ENCODE data around the gene SOBP.

Gene SOBP

GRCh38 chr6:107634324-107635056 lies 144.6 kb downstream of the SOBP start:
- H3K27ac ChIP-seq (ENCODE audit: low read length) = no peak overlapping the region
- no CpG with 5 or more reads among the region's 101 CpGs for WGBS (ENCODE audit: insufficient coverage, insufficient read length)
- H3K4me3 ChIP-seq (ENCODE audit: low read length) = peak overlapping the region; percentile 61
- H3K36me3 ChIP-seq (ENCODE audit: control insufficient read depth, insufficient read depth, low read length) = no peaks in the 10 kb centered on the region; the same call in 1 of the 2 replicates
- DNase-seq (ENCODE audit: low read depth, low spot score) = no peak
- H3K4me1 ChIP-seq (ENCODE audit: control insufficient read depth, insufficient read depth, low read length) = 0 out of 2 replicates have a peak, but pooled peaks cover 2% of the 10 kb centered on the region
- H3K27me3 ChIP-seq (ENCODE audit: control insufficient read depth, insufficient read depth, low read length) = peaks cover 6% of the 10 kb centered on the region; the same call in 1 of the 2 replicates
- H3K9me3 ChIP-seq (ENCODE audit: control insufficient read depth, insufficient read depth, low read length) = no peaks in the 10 kb centered on the region

GRCh38 chr6:107635057-107635515 lies 145.2 kb downstream of the SOBP start:
- H3K36me3 ChIP-seq (ENCODE audit: control insufficient read depth, insufficient read depth, low read length) = no peaks in the 10 kb centered on the region; the same call in 1 of the 2 replicates
- peak overlapping the region; percentile 27; the same call in 1 of the 2 replicates for H3K4me3 ChIP-seq (ENCODE audit: low read length)
- no peak for DNase-seq (ENCODE audit: low read depth, low spot score)
- H3K4me1 ChIP-seq (ENCODE audit: control insufficient read depth, insufficient read depth, low read length) = 0 out of 2 replicates have a peak, but pooled peaks cover 2% of the 10 kb centered on the region
- no peak overlapping the region for H3K27ac ChIP-seq (ENCODE audit: low read length)
- H3K27me3 ChIP-seq (ENCODE audit: control insufficient read depth, insufficient read depth, low read length) = peaks cover 6% of the 10 kb centered on the region; the same call in 1 of the 2 replicates
- WGBS (ENCODE audit: insufficient coverage, insufficient read length) = no CpG with 5 or more reads among the region's 40 CpGs
- H3K9me3 ChIP-seq (ENCODE audit: control insufficient read depth, insufficient read depth, low read length) = no peaks in the 10 kb centered on the region

- Histone ChIP-seq H3K36me3 (ENCODE audit: control insufficient read depth, insufficient read depth, low read length) (no peaks in the 10 kb centered on the region; the same call in 1 of the 2 replicates), H3K4me3 (ENCODE audit: low read length) (no peak overlapping the region), H3K27ac (ENCODE audit: low read length) (no peak overlapping the region), H3K4me1 (ENCODE audit: control insufficient read depth, insufficient read depth, low read length) (0 out of 2 replicates have a peak, but pooled peaks cover 2% of the 10 kb centered on the region), H3K27me3 (ENCODE audit: control insufficient read depth, insufficient read depth, low read length) (peaks cover 6% of the 10 kb centered on the region; the same call in 1 of the 2 replicates), H3K9me3 (ENCODE audit: control insufficient read depth, insufficient read depth, low read length) (no peaks in the 10 kb centered on the region)
- no peak for DNase-seq (ENCODE audit: low read depth, low spot score)
- WGBS (ENCODE audit: insufficient coverage, insufficient read length) = no CpG with 5 or more reads among the region's 10 CpGs
These were observed 146.6 kb downstream of the SOBP start for GRCh38 chr6:107636486-107636885.

- peaks cover 6% of the 10 kb centered on the region; the same call in 1 of the 2 replicates for H3K27me3 ChIP-seq (ENCODE audit: control insufficient read depth, insufficient read depth, low read length)
- H3K4me1 ChIP-seq (ENCODE audit: control insufficient read depth, insufficient read depth, low read length) = 0 out of 2 replicates have a peak, but pooled peaks cover 2% of the 10 kb centered on the region
- no peaks in the 10 kb centered on the region; the same call in 1 of the 2 replicates for H3K36me3 ChIP-seq (ENCODE audit: control insufficient read depth, insufficient read depth, low read length)
- H3K4me3 ChIP-seq (ENCODE audit: low read length) = no peak overlapping the region
- DNase-seq (ENCODE audit: low read depth, low spot score) = no peak
- H3K9me3 ChIP-seq (ENCODE audit: control insufficient read depth, insufficient read depth, low read length) = no peaks in the 10 kb centered on the region
- no CpG with 5 or more reads among the region's 11 CpGs for WGBS (ENCODE audit: insufficient coverage, insufficient read length)
- H3K27ac ChIP-seq (ENCODE audit: low read length) = no peak overlapping the region
These were observed 147.7 kb downstream of the SOBP start for GRCh38 chr6:107637316-107638315.

GRCh38 chr6:107638493-107638892 lies 148.6 kb downstream of the SOBP start:
- peaks cover 4% of the 10 kb centered on the region; the same call in 1 of the 2 replicates for H3K27me3 ChIP-seq (ENCODE audit: control insufficient read depth, insufficient read depth, low read length)
- H3K27ac ChIP-seq (ENCODE audit: low read length) = no peak overlapping the region
- no CpG with 5 or more reads among the region's 4 CpGs for WGBS (ENCODE audit: insufficient coverage, insufficient read length)
- no peak overlapping the region for H3K4me3 ChIP-seq (ENCODE audit: low read length)
- H3K9me3 ChIP-seq (ENCODE audit: control insufficient read depth, insufficient read depth, low read length) = no peaks in the 10 kb centered on the region
- no peak for DNase-seq (ENCODE audit: low read depth, low spot score)
- 0 out of 2 replicates have a peak, but pooled peaks cover 2% of the 10 kb centered on the region for H3K4me1 ChIP-seq (ENCODE audit: control insufficient read depth, insufficient read depth, low read length)
- H3K36me3 ChIP-seq (ENCODE audit: control insufficient read depth, insufficient read depth, low read length) = no peaks in the 10 kb centered on the region; the same call in 1 of the 2 replicates

- WGBS (ENCODE audit: insufficient coverage, insufficient read length) = no CpG with 5 or more reads among the region's 2 CpGs
- Histone ChIP-seq H3K4me1 (ENCODE audit: control insufficient read depth, insufficient read depth, low read length) (no peaks in the 10 kb centered on the region), H3K27ac (ENCODE audit: low read length) (no peak overlapping the region), H3K27me3 (ENCODE audit: control insufficient read depth, insufficient read depth, low read length) (peaks cover 2% of the 10 kb centered on the region; the same call in 1 of the 2 replicates), H3K9me3 (ENCODE audit: control insufficient read depth, insufficient read depth, low read length) (no peaks in the 10 kb centered on the region), H3K4me3 (ENCODE audit: low read length) (no peak overlapping the region), H3K36me3 (ENCODE audit: control insufficient read depth, insufficient read depth, low read length) (no peaks in the 10 kb centered on the region; the same call in 1 of the 2 replicates)
- no peak for DNase-seq (ENCODE audit: low read depth, low spot score)
These were observed 149.6 kb downstream of the SOBP start for GRCh38 chr6:107639511-107639910.

- Histone ChIP-seq H3K4me3 (ENCODE audit: low read length) (no peak overlapping the region), H3K36me3 (ENCODE audit: control insufficient read depth, insufficient read depth, low read length) (no peaks in the 10 kb centered on the region), H3K27me3 (ENCODE audit: control insufficient read depth, insufficient read depth, low read length) (no peaks in the 10 kb centered on the region), H3K27ac (ENCODE audit: low read length) (no peak overlapping the region), H3K9me3 (ENCODE audit: control insufficient read depth, insufficient read depth, low read length) (no peaks in the 10 kb centered on the region), H3K4me1 (ENCODE audit: control insufficient read depth, insufficient read depth, low read length) (no peaks in the 10 kb centered on the region)
- no CpG with 5 or more reads among the region's 1 CpG for WGBS (ENCODE audit: insufficient coverage, insufficient read length)
- DNase-seq (ENCODE audit: low read depth, low spot score) = no peak
These were observed 151.2 kb downstream of the SOBP start for GRCh38 chr6:107641071-107641470.

- DNase-seq (ENCODE audit: low read depth, low spot score) = no peak
- no CpG with 5 or more reads among the region's 14 CpGs for whole genome bisulfite sequencing (ENCODE audit: insufficient coverage, insufficient read length)
- H3K4me3 ChIP-seq (ENCODE audit: low read length) = no peak overlapping the region
These were observed 151.6 kb downstream of the SOBP start for GRCh38 chr6:107641500-107641941.

GRCh38 chr6:107642095-107642860 lies 152.4 kb downstream of the SOBP start:
- H3K27ac ChIP-seq (ENCODE audit: low read length) = no peak overlapping the region
- no CpG with 5 or more reads among the region's 3 CpGs for WGBS (ENCODE audit: insufficient coverage, insufficient read length)
- no peaks in the 10 kb centered on the region for H3K9me3 ChIP-seq (ENCODE audit: control insufficient read depth, insufficient read depth, low read length)
- H3K4me3 ChIP-seq (ENCODE audit: low read length) = no peak overlapping the region
- no peak for DNase-seq (ENCODE audit: low read depth, low spot score)
- H3K4me1 ChIP-seq (ENCODE audit: control insufficient read depth, insufficient read depth, low read length) = no peaks in the 10 kb centered on the region
- no peaks in the 10 kb centered on the region for H3K27me3 ChIP-seq (ENCODE audit: control insufficient read depth, insufficient read depth, low read length)
- no peaks in the 10 kb centered on the region for H3K36me3 ChIP-seq (ENCODE audit: control insufficient read depth, insufficient read depth, low read length)

More at GRCh38 chr6:107641500-107641941, 151.6 kb downstream of the SOBP start:
- H3K9me3 ChIP-seq (ENCODE audit: control insufficient read depth, insufficient read depth, low read length) = no peaks in the 10 kb centered on the region
- H3K36me3 ChIP-seq (ENCODE audit: control insufficient read depth, insufficient read depth, low read length) = no peaks in the 10 kb centered on the region
- H3K27me3 ChIP-seq (ENCODE audit: control insufficient read depth, insufficient read depth, low read length) = no peaks in the 10 kb centered on the region
- H3K27ac ChIP-seq (ENCODE audit: low read length) = no peak overlapping the region
- no peaks in the 10 kb centered on the region for H3K4me1 ChIP-seq (ENCODE audit: control insufficient read depth, insufficient read depth, low read length)

Measured in iPS DF 6.9 (cell line).